Measurements from ENCODE around the gene IGSF3. TPM values are rescaled to one million over a fixed set of nuclear protein-coding genes. Genes with fewer than 3 reads are reported as not detected.
"Not testable (repeated sequence)": the region's sequence is repeated elsewhere in the genome, so short reads cannot be mapped to it uniquely, and the experiment has no call there.

Gene IGSF3
- total and polyA plus RNA-seq, 2 of the 8 experiments (the other 6 are each of a cell fraction or from before 2014, with no cell fraction given): 30.0 to 32.2 TPM

GRCh38 chr1:116590359-116591005 is 77.1 kb downstream of the IGSF3 start:
- 96% methylated on average over 5 of the region's 6 CpGs; no CpG with 5 or more reads in 1 of the 2 experiments for WGBS, 2 experiments (ENCODE audit: extremely low coverage in 1 of 2, insufficient coverage in 1 of 2, insufficient read length in 1 of 2, insufficient replicate concordance in 2 of 2, low coverage in 1 of 2, low lambda C conversion rate in 2 of 2, missing lambda C conversion rate in 1 of 2)
- H4K91ac ChIP-seq (replicated peaks; ENCODE audit: insufficient read length, low read length); H3K18ac ChIP-seq (ENCODE audit: extremely low read depth, low read length); FAIRE-seq; H3K23ac ChIP-seq (ENCODE audit: insufficient read length); H4K8ac ChIP-seq (ENCODE audit: extremely low read depth, insufficient read depth, low read length); H3K4ac ChIP-seq (replicated peaks; ENCODE audit: insufficient read length, low read depth, low read length); CTCF ChIA-PET (ENCODE audit: partially characterized antibody); H3K36me3 ChIP-seq (ENCODE audit: control insufficient read depth in 2 of 4, insufficient read depth in 4 of 4, low read length in 3 of 4); H2BK5ac ChIP-seq (ENCODE audit: low read depth, low read length); H2BK20ac ChIP-seq (ENCODE audit: low read length); DNase-seq (ENCODE audit: low read depth in 1 of 2, low spot score in 2 of 2); H3K9me3 ChIP-seq (ENCODE audit: insufficient read depth in 2 of 2, low read depth in 1 of 2, low read length in 1 of 2); H3K79me1 ChIP-seq (ENCODE audit: low read depth, low read length); H2BK15ac ChIP-seq (ENCODE audit: low read length); H3K27ac ChIP-seq (ENCODE audit: low read depth, low read length); H3K4me2 ChIP-seq (ENCODE audit: insufficient read depth in 1 of 2, low read depth in 2 of 2, low read length in 2 of 2); H2AFZ ChIP-seq (ENCODE audit: low read length); H2BK12ac ChIP-seq (ENCODE audit: low read depth, low read length); H3K4me3 ChIP-seq (ENCODE audit: extremely low read depth in 1 of 4, insufficient read depth in 2 of 4, low read depth in 3 of 4, low read length in 4 of 4); H3K4me1 ChIP-seq (replicated peaks in 1 of 4; ENCODE audit: control insufficient read depth in 3 of 4, insufficient read depth in 4 of 4, low read length in 3 of 4); H2BK120ac ChIP-seq (replicated peaks; ENCODE audit: low read depth, low read length); H3K23me2 ChIP-seq (ENCODE audit: low read depth, low read length); H4K20me1 ChIP-seq (replicated peaks in 1 of 2; ENCODE audit: control insufficient read depth in 1 of 2, insufficient read depth in 2 of 2, low read length in 2 of 2); H3K56ac ChIP-seq (replicated peaks; ENCODE audit: insufficient read length, low read depth, low read length); H2AK5ac ChIP-seq (ENCODE audit: low read depth, low read length); H4K5ac ChIP-seq (ENCODE audit: insufficient read length, low read depth, low read length); H3K9ac ChIP-seq (replicated peaks in 1 of 4; ENCODE audit: extremely low read depth in 1 of 4, low read depth in 3 of 4, low read length in 3 of 4); H3K79me2 ChIP-seq (ENCODE audit: control insufficient read depth in 1 of 2, insufficient read depth in 2 of 2, low read length in 2 of 2); POLR2A ChIA-PET (ENCODE audit: partially characterized antibody); H3K14ac ChIP-seq (ENCODE audit: insufficient read length); H3K27me3 ChIP-seq (replicated peaks in 1 of 4; ENCODE audit: control insufficient read depth in 3 of 4, extremely low read depth in 1 of 4, insufficient read depth in 3 of 4, low read length in 3 of 4): not testable (repeated sequence)

GRCh38 chr1:116589101-116589735 is 78.3 kb downstream of the IGSF3 start:
- DNase-seq (ENCODE audit: low read depth in 1 of 2, low spot score in 2 of 2); H3K23me2 ChIP-seq (ENCODE audit: low read depth, low read length); H3K14ac ChIP-seq (ENCODE audit: insufficient read length); H3K79me1 ChIP-seq (ENCODE audit: low read depth, low read length); H3K36me3 ChIP-seq (ENCODE audit: control insufficient read depth in 2 of 4, insufficient read depth in 4 of 4, low read length in 3 of 4); H3K79me2 ChIP-seq (ENCODE audit: control insufficient read depth in 1 of 2, insufficient read depth in 2 of 2, low read length in 2 of 2); H4K20me1 ChIP-seq (replicated peaks in 1 of 2; ENCODE audit: control insufficient read depth in 1 of 2, insufficient read depth in 2 of 2, low read length in 2 of 2); FAIRE-seq; H4K8ac ChIP-seq (ENCODE audit: extremely low read depth, insufficient read depth, low read length); H2BK15ac ChIP-seq (ENCODE audit: low read length); H3K23ac ChIP-seq (ENCODE audit: insufficient read length); H2BK120ac ChIP-seq (replicated peaks; ENCODE audit: low read depth, low read length); H4K5ac ChIP-seq (ENCODE audit: insufficient read length, low read depth, low read length); H3K27ac ChIP-seq (ENCODE audit: low read depth, low read length); H2BK12ac ChIP-seq (ENCODE audit: low read depth, low read length); H4K91ac ChIP-seq (replicated peaks; ENCODE audit: insufficient read length, low read length); H3K9ac ChIP-seq (replicated peaks in 1 of 4; ENCODE audit: extremely low read depth in 1 of 4, low read depth in 3 of 4, low read length in 3 of 4); H3K9me3 ChIP-seq (ENCODE audit: insufficient read depth in 2 of 2, low read depth in 1 of 2, low read length in 1 of 2); H2AK5ac ChIP-seq (ENCODE audit: low read depth, low read length); H2AFZ ChIP-seq (ENCODE audit: low read length); H3K4me3 ChIP-seq (ENCODE audit: extremely low read depth in 1 of 4, insufficient read depth in 2 of 4, low read depth in 3 of 4, low read length in 4 of 4); H3K4me1 ChIP-seq (replicated peaks in 1 of 4; ENCODE audit: control insufficient read depth in 3 of 4, insufficient read depth in 4 of 4, low read length in 3 of 4); H2BK5ac ChIP-seq (ENCODE audit: low read depth, low read length); H3K18ac ChIP-seq (ENCODE audit: extremely low read depth, low read length); CTCF ChIA-PET (ENCODE audit: partially characterized antibody); H3K4me2 ChIP-seq (ENCODE audit: insufficient read depth in 1 of 2, low read depth in 2 of 2, low read length in 2 of 2); POLR2A ChIA-PET (ENCODE audit: partially characterized antibody); H3K56ac ChIP-seq (replicated peaks; ENCODE audit: insufficient read length, low read depth, low read length); H3K27me3 ChIP-seq (replicated peaks in 1 of 4; ENCODE audit: control insufficient read depth in 3 of 4, extremely low read depth in 1 of 4, insufficient read depth in 3 of 4, low read length in 3 of 4); H3K4ac ChIP-seq (replicated peaks; ENCODE audit: insufficient read length, low read depth, low read length); H2BK20ac ChIP-seq (ENCODE audit: low read length): not testable (repeated sequence)
- 85% methylated on average over 9 of the region's 9 CpGs; no CpG with 5 or more reads in 1 of the 2 experiments for WGBS, 2 experiments (ENCODE audit: extremely low coverage in 1 of 2, insufficient coverage in 1 of 2, insufficient read length in 1 of 2, insufficient replicate concordance in 2 of 2, low coverage in 1 of 2, low lambda C conversion rate in 2 of 2, missing lambda C conversion rate in 1 of 2)

Measured in H1 (cell line).